Measurements from ENCODE around the gene GOLGA6L7. TPM values are rescaled to one million over a fixed set of nuclear protein-coding genes. Genes with fewer than 3 reads are reported as not detected.

GOLGA6L7 gene
- total and polyA plus RNA-seq, 2 of the 8 experiments (the other 6 are each of a cell fraction or from before 2014, with no cell fraction given), result not detected

GRCh38 chr15:28887339-28888174 is 39.1 kb upstream of the GOLGA6L7 start:
- Histone ChIP-seq H3K36me3 (ENCODE audit: control insufficient read depth in 2 of 4, insufficient read depth in 4 of 4, low read length in 3 of 4) (no peaks in the 10 kb centered on the region), H3K56ac (replicated peaks; ENCODE audit: insufficient read length, low read depth, low read length) (no peak overlapping the region), H3K23me2 (ENCODE audit: low read depth, low read length) (peaks cover 3% of the 10 kb centered on the region; the same call in 1 of the 2 replicates), H4K5ac (ENCODE audit: insufficient read length, low read depth, low read length) (no peak overlapping the region), H3K9me3 (ENCODE audit: insufficient read depth in 2 of 2, low read depth in 1 of 2, low read length in 1 of 2) (no peaks in the 10 kb centered on the region), H2BK120ac (replicated peaks; ENCODE audit: low read depth, low read length) (no peak overlapping the region), H2BK20ac (ENCODE audit: low read length) (no peak overlapping the region), H4K8ac (ENCODE audit: extremely low read depth, insufficient read depth, low read length) (no peak overlapping the region), H3K4me1 (replicated peaks in 1 of 4; ENCODE audit: control insufficient read depth in 3 of 4, insufficient read depth in 4 of 4, low read length in 3 of 4) (peaks cover 0 to 8% (median 4%) of the 10 kb centered on the region in 4 experiments; a peak in 4 of 7 replicates), H4K20me1 (replicated peaks in 1 of 2; ENCODE audit: control insufficient read depth in 1 of 2, insufficient read depth in 2 of 2, low read length in 2 of 2) (no peaks in the 10 kb centered on the region), H3K4me3 (ENCODE audit: extremely low read depth in 1 of 4, insufficient read depth in 2 of 4, low read depth in 3 of 4, low read length in 4 of 4) (peak overlapping the region in 2 of 4 experiments; percentile 54 to 63; a peak in 3 of 8 replicates), H3K4ac (replicated peaks; ENCODE audit: insufficient read length, low read depth, low read length) (no peak overlapping the region), H3K27me3 (replicated peaks in 1 of 4; ENCODE audit: control insufficient read depth in 3 of 4, extremely low read depth in 1 of 4, insufficient read depth in 3 of 4, low read length in 3 of 4) (peaks cover 7 to 34% (median 29%) of the 10 kb centered on the region in 4 experiments; a peak in 6 of 7 replicates), H3K9ac (replicated peaks in 1 of 4; ENCODE audit: extremely low read depth in 1 of 4, low read depth in 3 of 4, low read length in 3 of 4) (no peak overlapping the region), H3K27ac (ENCODE audit: low read depth, low read length) (no peak overlapping the region), H3K79me2 (ENCODE audit: control insufficient read depth in 1 of 2, insufficient read depth in 2 of 2, low read length in 2 of 2) (no peaks in the 10 kb centered on the region), H4K91ac (replicated peaks; ENCODE audit: insufficient read length, low read length) (no peak overlapping the region), H3K79me1 (ENCODE audit: low read depth, low read length) (no peaks in the 10 kb centered on the region), H2BK12ac (ENCODE audit: low read depth, low read length) (0 out of 2 replicates have a peak overlapping the region, but pooled peaks have one; percentile 17), H2BK15ac (ENCODE audit: low read length) (no peak overlapping the region), H3K18ac (ENCODE audit: extremely low read depth, low read length) (no peak overlapping the region; the same call in 1 of the 2 replicates), H3K23ac (ENCODE audit: insufficient read length) (no peak overlapping the region), H3K14ac (ENCODE audit: insufficient read length) (no peak overlapping the region), H2AK5ac (ENCODE audit: low read depth, low read length) (no peak overlapping the region), H3K4me2 (ENCODE audit: insufficient read depth in 1 of 2, low read depth in 2 of 2, low read length in 2 of 2) (peak overlapping the region in 1 of 2 experiments; percentile 66; a peak in 1 of 4 replicates), H2AFZ (ENCODE audit: low read length) (no peak overlapping the region), H2BK5ac (ENCODE audit: low read depth, low read length) (no peak overlapping the region; the same call in 1 of the 2 replicates)
- no peak for DNase-seq (ENCODE audit: low read depth in 1 of 2, low spot score in 2 of 2)
- no peak for FAIRE-seq
- WGBS, 2 experiments (ENCODE audit: extremely low coverage in 1 of 2, insufficient coverage in 1 of 2, insufficient read length in 1 of 2, insufficient replicate concordance in 2 of 2, low coverage in 1 of 2, low lambda C conversion rate in 2 of 2, missing lambda C conversion rate in 1 of 2), result 86% methylated on average over 15 of the region's 17 CpGs; no CpG with 5 or more reads in 1 of the 2 experiments
- POLR2A ChIA-PET (ENCODE audit: partially characterized antibody), result interaction anchor here (0.6 to 1.2 kb wide), 2 partner anchors 10 to 15 kb away, joined by 3 read pairs; no protein-coding TSS in a partner anchor
- CTCF ChIA-PET (ENCODE audit: partially characterized antibody), result interaction anchor here (0.7 to 2.2 kb wide), 5 partner anchors 12 to 88 kb away, joined by 3 to 11 read pairs (median 4); no protein-coding TSS in a partner anchor
- TF ChIP-seq EGR1 (IDR thresholded peaks at IDR 0.05; ENCODE audit: borderline replicate concordance, low read depth, low read length), result no peak
- no peak for TF ChIP-seq ZNF274 (IDR thresholded peaks at IDR 0.05; ENCODE audit: borderline replicate concordance, extremely low read depth, low read length)
- no peak for TF ChIP-seq TAF1 (IDR thresholded peaks at IDR 0.05; ENCODE audit: low read depth, low read length)
- TF ChIP-seq TCF12 (IDR thresholded peaks at IDR 0.05; ENCODE audit: low read depth, low read length), result no peak
- TF ChIP-seq SAP30 (IDR thresholded peaks at IDR 0.05; ENCODE audit: insufficient read depth, insufficient replicate concordance, low read length), result no peak
- no peak for TF ChIP-seq FOSL1 (IDR thresholded peaks at IDR 0.05; ENCODE audit: insufficient read depth, low read depth, low read length)
- TF ChIP-seq POLR2AphosphoS5 (IDR thresholded peaks at IDR 0.05; ENCODE audit: low read depth, low read length), result no peak
- TF ChIP-seq KDM4A (IDR thresholded peaks at IDR 0.05; ENCODE audit: low read depth, low read length, severe bottlenecking), result no peak
- TF ChIP-seq MAX (IDR thresholded peaks at IDR 0.05), result no peak
- TF ChIP-seq CEBPB (IDR thresholded peaks at IDR 0.05; ENCODE audit: low read depth, low read length), result no peak
- no peak for TF ChIP-seq KDM5A (IDR thresholded peaks at IDR 0.05; ENCODE audit: low read length)
